Stimulated activated effector memory CD8-positive, alpha-beta T cell treated with anti-CD3 and anti-CD28 coated beads, Interleukin-12 subunit alpha, Interleukin-12 subunit beta, amount 100 ng/mL, for 72 hours (primary cell): ENCODE measurements around the gene PXMP4.
"Not testable (repeated sequence)": the region's sequence is repeated elsewhere in the genome, so short reads cannot be mapped to it uniquely, and the experiment has no call there.

Experiments used
- ATAC-seq: fragments of 150-1000 bp; cut with Tn5 transposase; 2 replicates; pipeline ENCODE4 v1.10.0; 2021
- DNase-seq, 2 donors: peaks; one replicate each; pipeline ENCODE4 v3.0.0; 2021 to 2022; ENCODE audit warnings: low spot score in 2 of 2
- H3K27ac Mint-ChIP-seq: one replicate; pipeline ENCODE4 v1.8.0; 2022; ENCODE audit warnings: mild to moderate bottlenecking, mixed read lengths
- H3K36me3 Mint-ChIP-seq: one replicate; pipeline ENCODE4 v1.8.0; 2022; ENCODE audit warnings: mild to moderate bottlenecking, mixed read lengths
- H3K4me1 Mint-ChIP-seq: one replicate; pipeline ENCODE4 v1.8.0; 2022; ENCODE audit warnings: mixed read lengths
- H3K4me3 Mint-ChIP-seq: one replicate; pipeline ENCODE4 v1.8.0; 2022; ENCODE audit warnings: mild to moderate bottlenecking, mixed read lengths
- H3K9me3 Mint-ChIP-seq: one replicate; pipeline ENCODE4 v1.8.0; 2022; ENCODE audit warnings: mixed read lengths

PXMP4 gene, protein sequence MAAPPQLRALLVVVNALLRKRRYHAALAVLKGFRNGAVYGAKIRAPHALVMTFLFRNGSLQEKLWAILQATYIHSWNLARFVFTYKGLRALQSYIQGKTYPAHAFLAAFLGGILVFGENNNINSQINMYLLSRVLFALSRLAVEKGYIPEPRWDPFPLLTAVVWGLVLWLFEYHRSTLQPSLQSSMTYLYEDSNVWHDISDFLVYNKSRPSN

DNA sequence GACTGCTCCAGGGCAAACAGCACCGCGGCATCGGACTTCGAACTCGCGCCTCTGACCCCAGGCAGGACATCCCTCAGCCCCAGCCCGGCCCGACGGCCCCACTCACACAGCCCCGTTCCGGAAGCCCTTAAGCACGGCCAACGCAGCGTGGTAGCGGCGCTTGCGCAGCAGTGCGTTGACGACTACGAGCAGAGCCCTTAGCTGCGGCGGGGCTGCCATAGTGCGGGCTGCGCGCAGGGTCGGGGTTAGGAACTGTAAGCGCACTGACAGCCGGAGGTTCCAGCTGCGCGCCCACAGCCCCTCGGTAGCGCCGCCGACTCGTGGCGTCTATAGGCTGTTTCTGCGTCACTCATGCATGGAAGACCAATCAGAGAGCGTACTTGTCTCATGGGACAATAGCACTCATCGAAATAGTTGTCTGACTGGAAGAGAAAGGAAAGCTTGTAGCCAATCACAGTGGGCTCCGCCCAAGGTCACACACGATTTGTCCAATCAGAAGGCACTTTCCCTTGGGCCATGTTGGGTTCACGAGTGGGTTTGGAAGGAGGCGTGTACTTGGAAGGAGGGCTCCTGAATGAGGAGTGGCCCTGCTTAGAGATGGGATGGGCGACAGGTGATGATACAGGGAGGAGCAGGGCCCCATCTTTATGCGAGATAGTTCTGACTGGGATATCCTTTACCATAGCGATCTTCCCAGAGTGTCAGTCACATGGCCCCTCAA, at the start of gene PXMP4:
Gene PXMP4 (minus strand): TSS at position 322 of the 721 bp plus-strand sequence. CDS start 103 bp downstream, at position 219.
- ATAC-seq (peak; percentile 99), DNase-seq (peak; percentile 68 to 90)
- H3K9me3 Mint-ChIP-seq, result peaks cover 2% of the 10 kb centered on the region
- H3K4me3 Mint-ChIP-seq, result peak within 1 kb of the TSS; percentile 62
- H3K27ac Mint-ChIP-seq, result peak within 1 kb of the TSS; percentile 66
- peaks cover 25% of the 10 kb centered on the region for H3K4me1 Mint-ChIP-seq
- H3K36me3 Mint-ChIP-seq, result peaks cover 12% of the 10 kb centered on the region

DNA sequence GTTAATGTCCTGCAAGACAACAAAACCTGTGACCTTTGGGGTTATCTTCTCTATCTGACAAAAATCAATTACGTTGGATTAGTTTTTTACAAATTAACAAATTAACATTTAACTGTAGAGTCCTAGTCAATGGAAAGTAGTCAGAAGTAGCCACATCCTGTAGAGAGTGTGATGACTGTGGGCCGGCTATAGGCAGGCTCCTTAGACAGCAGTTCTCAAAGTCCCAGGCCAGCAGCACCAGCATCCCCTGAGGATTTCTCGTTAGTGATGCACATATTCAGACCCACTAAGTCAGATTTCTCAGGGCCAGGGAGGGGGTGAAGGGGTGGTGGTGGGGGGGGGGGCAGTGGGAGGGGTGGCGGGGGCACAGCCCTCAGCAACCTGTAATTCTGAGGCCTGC, 48.9 kb upstream of the PXMP4 start:
- ATAC-seq, result no peak
- Mint-ChIP-seq H3K4me1 (peaks cover 10% of the 10 kb centered on the region), H3K36me3 (peaks cover 25% of the 10 kb centered on the region), H3K27ac (no peak overlapping the region), H3K4me3 (no peak overlapping the region), H3K9me3 (no peaks in the 10 kb centered on the region)
- DNase-seq, result no peak

DNA sequence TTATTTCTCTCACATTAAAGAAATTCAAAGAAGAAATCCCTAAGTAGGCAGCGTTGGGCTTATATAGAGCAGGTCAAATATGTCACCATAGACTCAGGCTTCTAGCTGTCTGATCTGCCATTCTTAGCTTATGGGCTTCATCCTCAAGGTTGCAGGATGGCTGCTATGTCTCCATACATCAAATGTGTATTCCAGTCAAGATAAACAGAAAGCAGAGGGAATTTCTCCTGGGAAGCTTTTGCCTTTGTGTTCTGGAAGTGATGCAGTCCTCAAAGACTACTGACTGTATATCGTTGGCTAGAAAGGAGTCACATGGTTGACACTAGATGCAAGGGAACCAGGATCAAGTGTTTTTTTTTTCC, 47.6 kb upstream of the PXMP4 start:
- ATAC-seq, result no peak
- peaks cover 2% of the 10 kb centered on the region for H3K4me1 Mint-ChIP-seq
- no peak overlapping the region for H3K27ac Mint-ChIP-seq
- H3K9me3 Mint-ChIP-seq, result no peaks in the 10 kb centered on the region
- DNase-seq, result no peak
- no peak overlapping the region for H3K4me3 Mint-ChIP-seq
- H3K36me3 Mint-ChIP-seq, result peaks cover 25% of the 10 kb centered on the region

DNA sequence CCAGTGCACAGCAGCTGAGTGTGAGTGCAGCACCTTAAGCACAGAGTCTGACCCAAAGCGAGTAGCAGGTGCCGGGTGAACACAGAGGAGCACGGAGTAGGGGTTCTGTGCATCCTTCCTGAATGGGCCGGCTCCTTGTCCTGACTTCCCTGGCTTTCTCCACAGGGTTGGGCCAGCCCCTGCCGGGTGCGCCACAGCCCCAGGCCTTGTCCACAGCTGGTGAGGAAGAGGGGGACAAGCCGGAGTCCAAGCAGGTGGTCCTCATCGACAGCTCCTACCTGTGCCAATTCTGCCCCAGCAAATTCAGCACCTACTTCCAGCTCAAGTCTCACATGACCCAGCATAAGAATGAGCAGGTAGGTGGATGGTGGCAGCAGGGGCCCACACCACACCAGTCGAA, 46.6 kb upstream of the PXMP4 start:
- ATAC-seq, result no peak
- Mint-ChIP-seq H3K27ac (no peak overlapping the region), H3K9me3 (no peaks in the 10 kb centered on the region), H3K4me1 (no peaks in the 10 kb centered on the region), H3K36me3 (peaks cover 33% of the 10 kb centered on the region), H3K4me3 (no peak overlapping the region)
- no peak for DNase-seq

DNA sequence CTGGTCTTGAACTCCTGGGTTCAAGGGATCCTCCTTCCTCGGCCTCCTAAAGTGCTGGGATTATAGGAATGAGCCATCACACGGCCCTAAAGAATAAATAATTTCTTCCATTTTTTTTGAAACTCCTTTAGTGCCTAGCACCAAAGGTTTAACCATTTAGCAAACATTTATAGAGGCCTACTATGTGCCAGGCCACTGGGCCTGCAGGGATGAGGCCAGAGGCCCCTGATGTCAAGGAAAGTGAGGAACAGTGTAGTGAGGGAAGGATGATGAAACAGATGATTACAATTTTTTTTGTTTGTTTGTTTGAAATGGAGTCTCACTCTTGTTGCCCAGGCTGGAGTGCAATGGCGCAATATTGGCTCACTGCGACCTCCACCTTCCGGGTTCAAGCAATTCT, 45.5 kb upstream of the PXMP4 start:
- peaks cover 42% of the 10 kb centered on the region for H3K36me3 Mint-ChIP-seq
- ATAC-seq (no peak), DNase-seq (no peak)
- H3K4me1 Mint-ChIP-seq, result no peaks in the 10 kb centered on the region
- no peak overlapping the region for H3K27ac Mint-ChIP-seq
- no peak overlapping the region for H3K4me3 Mint-ChIP-seq
- no peaks in the 10 kb centered on the region for H3K9me3 Mint-ChIP-seq

DNA sequence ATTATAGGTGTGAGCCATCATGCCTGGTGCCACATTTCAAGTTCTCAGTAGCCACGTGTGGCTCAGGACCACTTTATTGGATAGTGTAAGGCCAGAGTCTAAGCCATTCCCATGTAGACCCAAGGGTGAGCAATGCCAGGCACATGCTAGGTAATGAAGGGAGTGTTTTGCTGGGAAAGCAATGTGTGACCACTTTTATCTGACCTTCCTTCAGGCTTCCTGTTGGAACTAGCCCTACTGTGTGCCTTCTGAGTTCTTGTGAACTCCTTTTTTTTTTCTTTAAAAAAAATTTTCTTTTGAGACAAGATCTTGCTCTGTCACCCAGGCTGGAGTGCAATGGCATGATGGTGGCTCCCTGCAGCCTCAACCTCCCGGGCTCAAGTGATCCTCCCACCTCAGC, 45.0 kb upstream of the PXMP4 start:
- Mint-ChIP-seq H3K4me3 (no peak overlapping the region), H3K4me1 (no peaks in the 10 kb centered on the region), H3K36me3 (peaks cover 43% of the 10 kb centered on the region), H3K27ac (no peak overlapping the region), H3K9me3 (no peaks in the 10 kb centered on the region)
- no peak for ATAC-seq
- no peak for DNase-seq

DNA sequence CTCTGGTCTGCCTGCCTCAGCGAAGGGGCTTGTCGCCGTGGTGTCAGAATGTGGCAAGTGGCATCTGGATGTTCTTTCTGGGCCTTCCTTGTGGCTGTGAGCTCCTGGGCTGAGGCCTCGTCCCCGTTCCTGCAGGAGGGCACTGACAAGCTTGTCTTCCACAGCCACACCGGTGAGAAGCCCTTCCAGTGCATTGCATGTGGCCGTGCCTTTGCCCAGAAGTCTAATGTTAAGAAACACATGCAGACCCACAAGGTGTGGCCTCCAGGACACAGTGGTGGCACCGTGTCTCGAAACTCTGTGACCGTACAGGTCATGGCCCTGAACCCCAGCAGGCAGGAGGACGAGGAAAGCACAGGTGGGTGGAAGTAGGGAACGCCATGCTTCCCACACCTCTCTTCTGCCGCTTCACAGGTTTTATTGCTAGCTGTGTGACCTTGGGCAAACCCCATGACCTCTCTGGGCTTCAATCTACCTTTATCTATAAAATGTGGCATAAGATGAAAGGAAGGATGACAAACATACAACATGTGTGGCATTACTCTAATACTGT, 41.7 kb upstream of the PXMP4 start:
- no peak overlapping the region for H3K27ac Mint-ChIP-seq
- no peaks in the 10 kb centered on the region for H3K4me1 Mint-ChIP-seq
- peaks cover 26% of the 10 kb centered on the region for H3K36me3 Mint-ChIP-seq
- no peaks in the 10 kb centered on the region for H3K9me3 Mint-ChIP-seq
- H3K4me3 Mint-ChIP-seq, result no peak overlapping the region
- DNase-seq, result no peak
- no peak for ATAC-seq

DNA sequence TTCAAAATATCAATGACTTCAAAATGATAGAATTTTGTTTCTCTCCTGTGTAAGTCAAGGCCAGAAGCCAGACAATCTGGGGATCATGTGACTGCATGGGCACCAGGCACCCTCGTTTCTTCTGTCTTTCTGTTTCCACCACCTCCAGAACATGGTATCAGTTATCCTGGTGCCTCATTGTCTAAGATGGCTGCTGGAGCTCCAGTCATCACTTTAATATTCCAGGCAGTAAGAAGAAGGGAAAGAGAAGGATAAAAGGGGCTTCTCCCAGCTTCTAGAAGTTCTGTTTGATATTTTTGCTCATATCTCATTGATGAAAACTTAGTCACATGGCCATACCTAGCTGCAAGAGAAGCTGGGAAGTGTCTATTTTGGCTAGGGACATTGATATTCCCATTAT, 37.3 kb upstream of the PXMP4 start:
- H3K9me3 Mint-ChIP-seq, result no peaks in the 10 kb centered on the region
- H3K27ac Mint-ChIP-seq, result peak overlapping the region; percentile 18
- no peaks in the 10 kb centered on the region for H3K4me1 Mint-ChIP-seq
- no peak overlapping the region for H3K4me3 Mint-ChIP-seq
- DNase-seq (no peak), ATAC-seq (no peak)
- H3K36me3 Mint-ChIP-seq, result peaks cover 38% of the 10 kb centered on the region

DNA sequence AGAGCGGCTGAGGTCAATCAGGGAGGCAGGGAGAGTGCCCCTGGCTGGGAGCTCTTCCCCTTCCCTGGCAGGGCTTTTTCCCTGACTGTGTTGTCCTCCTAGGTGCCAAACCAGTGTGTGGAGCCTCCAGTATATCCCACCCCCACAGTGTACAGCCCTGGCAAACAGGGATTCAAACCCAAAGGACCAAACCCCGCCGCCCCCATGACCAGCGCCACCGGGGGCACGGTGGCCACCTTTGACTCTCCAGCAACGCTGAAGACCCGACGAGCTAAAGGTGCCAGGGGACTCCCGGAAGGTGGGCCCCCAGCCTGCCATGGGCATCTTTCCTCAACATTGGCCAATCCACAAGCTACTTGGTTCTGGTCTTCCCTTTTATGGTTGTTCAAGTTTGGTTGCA, 36.9 kb upstream of the PXMP4 start:
- Mint-ChIP-seq H3K36me3 (peaks cover 34% of the 10 kb centered on the region), H3K4me1 (no peaks in the 10 kb centered on the region), H3K9me3 (no peaks in the 10 kb centered on the region), H3K4me3 (no peak overlapping the region), H3K27ac (no peak overlapping the region)
- ATAC-seq, result no peak
- no peak for DNase-seq

DNA sequence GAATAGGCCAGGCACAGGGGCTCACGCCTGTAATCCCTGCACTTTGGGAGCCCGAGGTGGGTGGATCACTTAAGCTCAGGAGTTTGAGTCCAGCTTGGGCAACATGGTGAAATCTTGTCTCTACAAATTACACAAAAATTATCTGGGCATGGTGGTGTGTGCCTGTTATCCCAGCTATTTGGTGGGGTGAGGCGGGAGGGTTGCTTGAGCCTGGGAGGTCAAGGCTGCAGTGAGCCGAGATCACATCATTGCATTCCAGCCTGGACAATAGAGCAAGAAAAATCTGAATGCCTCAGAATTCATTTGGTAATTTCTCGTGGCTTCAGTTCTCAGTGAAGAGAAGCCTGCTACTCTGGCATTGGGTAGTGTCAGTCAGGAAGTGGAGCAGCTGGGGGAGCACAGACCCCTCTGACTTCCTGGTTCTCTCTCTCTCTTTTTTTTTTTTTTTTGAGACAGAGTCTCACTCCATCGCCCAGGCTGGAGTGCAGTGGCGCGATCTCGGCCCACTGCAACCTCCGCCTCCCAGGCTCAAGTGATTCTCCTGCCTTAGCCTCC, 35.9 kb upstream of the PXMP4 start:
- not testable (repeated sequence) for ATAC-seq, H3K9me3 Mint-ChIP-seq, H3K27ac Mint-ChIP-seq, DNase-seq, H3K4me1 Mint-ChIP-seq, H3K4me3 Mint-ChIP-seq
- peaks cover 29% of the 10 kb centered on the region for H3K36me3 Mint-ChIP-seq

DNA sequence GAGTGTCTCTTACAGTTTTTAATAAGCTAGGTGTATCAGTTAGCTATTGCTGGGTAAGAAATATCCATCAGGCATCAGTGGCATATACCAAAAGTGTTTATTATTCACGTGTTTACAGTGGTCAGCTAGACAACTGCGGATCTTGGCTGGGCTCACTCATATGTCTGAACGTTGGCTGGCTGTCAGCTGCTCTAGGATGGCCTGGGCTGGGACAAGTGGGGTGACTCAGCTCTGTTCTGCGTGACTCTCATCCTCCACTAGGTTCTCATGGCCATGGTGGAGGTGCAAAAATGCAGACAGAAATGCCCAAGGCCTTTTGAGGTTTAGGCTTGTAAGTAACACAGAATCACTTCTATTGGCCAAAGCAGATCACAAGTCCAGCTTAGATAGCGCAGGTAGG, 33.7 kb upstream of the PXMP4 start:
- peaks cover 45% of the 10 kb centered on the region for H3K36me3 Mint-ChIP-seq
- no peak overlapping the region for H3K27ac Mint-ChIP-seq
- ATAC-seq (no peak), DNase-seq (no peak)
- H3K4me3 Mint-ChIP-seq, result no peak overlapping the region
- no peaks in the 10 kb centered on the region for H3K9me3 Mint-ChIP-seq
- H3K4me1 Mint-ChIP-seq, result no peaks in the 10 kb centered on the region

DNA sequence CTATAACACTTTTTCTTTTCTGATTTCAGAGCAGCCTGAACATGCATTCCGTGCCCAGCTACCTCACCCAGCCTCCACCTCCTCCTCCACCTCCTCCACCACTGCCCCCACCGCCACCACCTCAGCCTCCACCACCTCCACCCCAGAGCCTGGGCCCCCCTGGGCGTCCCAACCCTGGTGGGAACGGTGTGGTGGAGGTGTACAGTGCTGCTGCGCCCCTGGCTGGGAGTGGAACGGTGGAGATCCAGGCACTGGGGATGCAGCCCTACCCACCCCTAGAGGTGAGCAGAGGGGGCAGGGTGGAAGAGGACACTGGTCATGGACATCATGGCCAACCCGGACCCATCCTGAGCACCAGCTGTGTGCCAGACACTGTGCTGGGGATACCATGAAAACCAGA, 33.0 kb upstream of the PXMP4 start:
- ATAC-seq, result no peak
- Mint-ChIP-seq H3K36me3 (peaks cover 52% of the 10 kb centered on the region), H3K4me1 (no peaks in the 10 kb centered on the region), H3K27ac (no peak overlapping the region), H3K9me3 (no peaks in the 10 kb centered on the region), H3K4me3 (no peak overlapping the region)
- no peak for DNase-seq

DNA sequence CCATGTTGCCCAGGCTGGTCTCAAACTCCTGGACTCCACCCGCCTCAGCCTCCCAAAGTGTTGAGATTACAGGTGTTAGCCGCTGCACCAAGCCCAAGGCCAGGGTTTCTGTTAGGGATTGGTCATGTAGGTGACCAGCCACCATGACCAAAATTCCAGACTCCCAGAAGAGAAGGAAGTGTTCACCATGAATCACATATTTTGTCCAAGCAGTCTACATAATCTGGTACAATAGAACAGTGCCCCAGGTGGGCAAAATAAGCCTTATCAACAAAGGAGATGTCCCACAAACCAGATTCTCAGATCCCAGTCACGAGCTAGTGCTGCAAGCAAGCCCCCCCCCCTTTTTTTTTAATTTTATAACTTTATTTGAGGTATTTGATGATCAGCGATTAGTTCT, 31.7 kb upstream of the PXMP4 start:
- no peaks in the 10 kb centered on the region for H3K4me1 Mint-ChIP-seq
- no peak for ATAC-seq
- no peak overlapping the region for H3K4me3 Mint-ChIP-seq
- H3K36me3 Mint-ChIP-seq, result peaks cover 65% of the 10 kb centered on the region
- no peak for DNase-seq
- H3K9me3 Mint-ChIP-seq, result no peaks in the 10 kb centered on the region
- H3K27ac Mint-ChIP-seq, result no peak overlapping the region

DNA sequence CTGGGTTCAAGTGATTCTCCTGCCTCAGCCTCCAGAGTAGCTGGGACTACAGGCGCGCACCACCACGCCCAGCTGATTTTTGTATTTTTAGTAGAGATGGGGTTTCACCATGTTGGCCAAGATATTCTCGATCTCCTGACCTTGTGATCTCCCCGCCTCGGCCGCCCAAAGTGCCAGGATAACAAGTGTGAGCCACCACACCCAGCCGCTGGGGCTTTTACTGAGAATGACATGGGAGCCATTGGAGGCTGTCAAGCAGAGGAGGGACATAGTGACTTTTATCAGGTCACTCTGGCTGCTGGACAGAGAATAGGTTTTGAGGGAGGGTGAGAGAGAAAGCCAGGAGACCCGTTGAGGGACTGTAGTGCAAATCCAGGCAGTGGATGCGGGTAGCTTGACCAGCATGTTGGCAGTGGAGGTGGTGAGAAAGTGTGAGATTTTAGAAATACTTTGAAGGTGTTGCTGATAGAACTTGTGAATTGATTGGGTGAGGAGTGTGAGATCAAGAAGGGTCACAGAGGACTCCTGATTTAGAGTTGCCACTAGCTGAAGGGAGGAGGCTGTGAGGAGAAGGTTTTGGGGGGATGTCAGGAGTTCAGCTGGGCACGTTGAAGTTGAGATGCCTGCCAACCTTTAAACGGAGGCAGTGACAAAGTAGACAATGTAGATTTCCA, 26.4 kb upstream of the PXMP4 start:
- Mint-ChIP-seq H3K36me3 (peaks cover 47% of the 10 kb centered on the region), H3K4me1 (no peaks in the 10 kb centered on the region), H3K4me3 (no peak overlapping the region), H3K9me3 (no peaks in the 10 kb centered on the region), H3K27ac (no peak overlapping the region)
- DNase-seq, result no peak
- ATAC-seq, result no peak

DNA sequence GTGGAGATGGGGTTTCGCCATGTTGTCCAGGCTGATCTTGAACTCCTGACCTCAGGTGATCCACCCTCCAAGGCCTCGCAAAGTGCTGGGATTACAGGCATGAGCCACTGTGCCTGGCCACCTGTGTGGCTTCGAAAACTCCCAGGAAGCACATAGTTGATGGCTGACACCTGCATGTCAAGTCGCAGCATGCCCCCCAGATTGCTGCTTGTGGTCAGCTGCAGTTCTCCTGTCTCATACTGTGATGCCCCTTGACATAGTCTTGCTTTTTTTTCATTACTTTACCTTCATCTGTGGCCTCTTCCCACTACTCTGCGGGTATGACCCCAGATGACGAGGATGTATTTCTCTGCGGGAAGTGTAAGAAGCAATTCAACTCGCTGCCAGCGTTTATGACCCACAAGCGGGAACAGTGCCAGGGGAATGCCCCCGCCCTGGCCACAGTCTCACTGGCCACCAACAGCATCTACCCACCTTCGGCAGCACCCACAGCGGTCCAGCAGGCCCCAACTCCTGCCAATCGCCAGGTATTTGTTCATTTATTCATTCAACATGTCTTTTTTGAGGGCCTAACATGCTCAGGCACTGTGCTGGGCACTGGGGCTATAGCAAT, 24.8 kb upstream of the PXMP4 start:
- ATAC-seq (no peak), DNase-seq (no peak)
- Mint-ChIP-seq H3K4me3 (no peak overlapping the region), H3K36me3 (peaks cover 36% of the 10 kb centered on the region), H3K27ac (no peak overlapping the region), H3K9me3 (no peaks in the 10 kb centered on the region), H3K4me1 (no peaks in the 10 kb centered on the region)
